Measurements from ENCODE around the gene SUCLA2.
"Not testable (repeated sequence)": the region's sequence is repeated elsewhere in the genome, so short reads cannot be mapped to it uniquely, and the experiment has no call there.

The SUCLA2 gene

DNA sequence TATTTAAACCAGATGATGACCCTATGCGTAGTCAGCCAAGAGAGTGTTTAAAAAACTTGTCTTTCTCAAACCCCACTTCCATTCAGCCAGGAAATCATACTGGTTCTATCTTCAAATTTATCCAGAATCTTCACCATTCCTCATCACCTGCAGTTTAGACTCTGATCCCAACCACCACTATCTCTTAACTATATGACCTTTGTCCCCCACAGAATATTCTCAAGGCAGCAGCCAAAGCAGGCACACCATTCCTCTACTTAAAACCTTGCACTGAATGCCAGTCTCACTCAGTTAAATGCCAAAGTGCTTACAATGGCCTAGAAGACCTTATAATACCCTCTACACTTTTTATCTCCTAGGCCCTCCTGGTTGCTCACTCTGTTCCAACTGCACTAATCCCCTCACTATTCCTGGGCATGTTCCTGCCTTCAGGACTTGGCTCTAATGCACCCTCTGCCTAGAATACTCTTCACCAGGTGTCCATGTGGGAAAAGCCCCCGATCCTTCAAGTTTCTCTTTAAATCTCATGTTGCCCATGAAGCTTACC, 10.1 kb downstream of the SUCLA2 start:
- DNase-seq: no peak

DNA sequence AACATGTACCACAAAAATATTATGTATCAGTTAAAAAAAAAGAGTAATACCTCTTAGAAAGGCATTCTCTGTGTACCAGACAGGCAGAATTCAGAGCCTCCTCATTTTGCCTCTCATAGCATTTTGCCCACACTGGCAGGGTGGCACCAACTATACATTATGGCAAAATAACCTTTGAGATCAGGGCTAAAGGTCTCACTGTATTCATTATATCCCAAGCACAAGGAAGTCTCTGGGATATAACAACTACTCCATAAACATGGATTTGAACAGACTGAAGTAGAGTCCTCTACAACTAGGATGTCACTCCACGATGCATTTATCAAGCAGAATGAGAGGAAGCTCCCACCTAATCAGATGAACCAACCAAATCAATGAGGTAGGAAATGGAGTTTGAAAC, 10.6 kb downstream of the SUCLA2 start:
- DNase-seq: no peak

DNA sequence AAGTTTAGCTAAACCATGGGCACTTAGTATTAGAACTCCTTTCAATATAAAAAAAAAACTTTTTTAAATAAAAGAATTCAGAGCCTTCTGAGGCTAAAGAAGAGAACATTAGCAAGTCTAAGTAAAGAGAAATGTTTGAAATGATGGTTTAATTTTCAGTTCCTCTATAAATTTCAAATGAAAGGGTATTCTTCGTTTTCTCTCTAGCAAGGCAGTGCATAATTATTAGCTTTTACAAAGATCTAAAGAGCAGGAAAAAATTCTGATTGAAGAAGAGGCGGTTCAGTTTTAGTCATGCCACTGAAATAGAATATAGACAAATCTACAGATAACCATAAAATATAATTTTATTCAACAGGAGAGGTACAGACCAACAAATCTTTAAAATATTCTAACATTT, 18.0 kb downstream of the SUCLA2 start:
- DNase-seq: no peak

- no peak for DNase-seq
Measured at GRCh38 chr13:47976325-47976724, 24.7 kb downstream of the SUCLA2 start.

DNA sequence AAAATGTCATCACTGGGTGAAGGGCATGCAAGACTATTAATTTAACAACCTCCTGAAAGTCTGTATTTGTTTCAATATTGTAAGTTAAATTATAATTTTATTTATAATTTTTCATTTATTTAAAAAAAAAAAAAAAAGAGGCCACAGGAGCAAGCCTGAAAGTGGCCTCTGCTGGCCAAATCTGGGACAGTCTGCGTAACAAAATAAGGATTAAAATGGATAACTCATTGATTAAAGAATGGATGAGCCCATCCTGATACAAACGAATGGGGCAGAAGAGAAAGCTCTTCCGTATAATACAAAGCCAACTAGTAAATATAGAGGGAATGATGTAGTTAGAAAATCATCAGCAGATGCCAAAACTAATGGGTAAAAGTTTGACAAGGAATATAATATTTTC, 36.2 kb downstream of the SUCLA2 start:
- DNase-seq: no peak

GRCh38 chr13:47962237-47962636, 38.8 kb downstream of the SUCLA2 start:
- DNase-seq: no peak

- DNase-seq: no peak
Measured at GRCh38 chr13:47959468-47960247, 41.4 kb downstream of the SUCLA2 start.

DNA sequence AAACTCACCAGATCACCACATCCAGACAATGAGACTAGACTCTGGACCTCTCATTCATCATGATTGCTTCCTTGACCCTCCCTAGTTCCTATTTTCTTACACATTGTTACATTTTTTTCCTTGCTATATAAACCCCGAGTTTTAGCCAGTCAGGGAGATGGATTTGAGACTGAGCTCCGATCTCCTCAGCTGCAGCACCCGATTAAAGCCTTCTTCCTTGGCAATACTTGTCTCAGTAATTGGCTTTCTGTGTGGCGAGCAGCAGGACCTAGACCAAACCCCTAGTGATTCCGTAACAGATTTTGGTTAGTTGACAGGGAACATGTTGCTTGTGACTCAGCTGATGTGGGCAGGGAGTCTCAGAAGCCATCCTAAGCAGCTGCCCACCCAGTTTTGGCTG, 44.0 kb downstream of the SUCLA2 start:
- no peak for DNase-seq

DNA sequence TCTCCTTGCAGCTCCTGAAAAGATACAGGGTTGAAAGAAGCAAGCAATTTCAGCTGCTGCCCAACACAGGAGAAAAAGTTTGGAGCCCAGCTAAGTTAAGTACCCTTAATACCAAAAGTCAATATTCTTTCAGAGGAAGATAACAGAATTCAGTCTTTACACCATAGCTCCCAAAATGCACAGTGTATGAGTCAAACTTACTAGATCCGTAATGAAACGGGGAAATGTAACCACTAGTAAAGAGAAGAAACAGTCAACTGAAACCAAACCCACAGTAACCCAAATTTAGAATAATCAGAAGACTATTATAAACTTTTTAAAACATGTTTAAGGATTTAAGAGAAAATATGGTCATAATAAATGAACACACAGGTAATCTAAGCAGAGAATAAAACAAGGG, 45.2 kb downstream of the SUCLA2 start:
- no peak for DNase-seq

DNA sequence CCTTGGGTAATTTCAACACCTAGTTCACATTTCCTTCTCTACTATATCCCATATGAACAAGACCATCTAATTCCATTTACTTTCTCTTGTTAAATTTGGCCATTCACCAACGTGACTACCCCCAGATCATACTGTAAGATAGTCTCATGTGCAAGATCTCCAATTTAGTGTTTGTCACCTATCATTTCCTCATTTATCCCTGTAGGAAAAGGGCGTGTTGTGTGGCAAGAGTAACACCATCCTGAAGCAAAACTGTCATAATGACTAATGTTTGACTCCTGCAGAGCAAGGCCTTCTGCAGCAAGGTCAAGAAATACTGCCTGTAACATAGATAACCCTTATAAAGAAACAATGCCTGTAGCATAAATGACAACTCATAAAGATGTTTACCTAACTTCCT, 51.3 kb downstream of the SUCLA2 start:
- no peak for DNase-seq

- DNase-seq: no peak
Measured at GRCh38 chr13:47945738-47946137, 55.3 kb downstream of the SUCLA2 start.

DNA sequence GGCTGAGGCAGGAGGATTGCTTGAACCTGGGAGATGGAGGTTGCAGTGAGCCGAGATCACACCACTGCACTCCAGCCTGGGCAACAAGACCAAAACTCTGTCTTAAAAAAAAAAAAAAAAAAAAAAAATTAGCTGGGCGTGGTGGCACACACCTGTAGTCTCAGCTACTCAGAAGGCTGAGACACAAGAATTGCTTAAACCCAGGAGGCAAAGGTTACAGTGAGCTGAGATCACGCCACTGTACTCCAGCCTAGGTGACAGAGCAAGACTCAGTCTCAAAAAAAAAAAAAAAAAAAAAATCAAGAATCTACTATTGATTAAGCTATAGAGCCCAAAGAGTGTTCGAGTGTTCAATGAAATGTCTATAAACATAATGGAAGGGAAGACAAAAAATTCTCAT, 55.9 kb downstream of the SUCLA2 start:
- not testable (repeated sequence) for DNase-seq

DNA sequence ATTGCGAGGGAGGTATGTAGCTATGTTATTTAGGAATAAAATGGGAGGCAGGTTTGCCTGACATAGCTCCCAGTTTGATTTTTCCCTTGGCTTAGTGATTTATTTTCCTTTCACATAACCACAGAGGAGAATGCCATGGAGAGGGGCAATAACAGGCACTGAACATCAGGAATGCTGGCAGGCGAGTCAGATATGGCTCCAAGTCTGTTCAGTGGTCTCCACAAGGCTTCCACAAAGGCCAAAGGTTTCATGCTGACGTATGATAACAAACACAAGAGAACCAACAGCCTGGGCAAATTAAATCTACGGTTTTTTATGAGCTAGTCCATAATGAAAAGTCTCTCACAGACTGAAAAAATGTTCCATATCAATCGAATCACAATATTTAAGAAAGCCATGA, 66.7 kb downstream of the SUCLA2 start:
- DNase-seq: no peak

GRCh38 chr13:47932950-47933923, 67.8 kb downstream of the SUCLA2 start:
- peak; percentile 54 for DNase-seq

- no peak for DNase-seq
Measured at GRCh38 chr13:47930649-47931165, 70.4 kb downstream of the SUCLA2 start.

DNA sequence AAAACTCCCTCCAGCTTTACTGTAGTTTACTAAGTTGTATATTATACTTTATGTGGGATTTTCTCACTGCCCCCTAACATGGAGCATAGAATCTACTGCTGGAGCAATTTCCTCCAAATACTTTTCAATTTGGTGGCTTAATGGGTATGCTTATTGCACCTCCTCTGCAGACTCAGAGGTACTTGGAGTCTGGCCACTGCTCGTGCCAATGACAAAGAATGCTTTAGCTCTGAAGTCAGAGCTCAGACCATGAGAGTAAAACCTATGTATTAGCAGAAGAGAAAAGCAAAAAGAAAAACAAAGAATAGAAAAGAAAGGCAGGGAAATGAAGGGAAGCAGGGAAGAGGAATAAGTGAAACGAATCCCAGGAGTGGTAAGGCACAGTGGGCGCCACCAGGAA, 71.9 kb downstream of the SUCLA2 start:
- no peak for DNase-seq

- DNase-seq: no peak
Measured at GRCh38 chr13:47917022-47917574, 84.0 kb downstream of the SUCLA2 start.

DNA sequence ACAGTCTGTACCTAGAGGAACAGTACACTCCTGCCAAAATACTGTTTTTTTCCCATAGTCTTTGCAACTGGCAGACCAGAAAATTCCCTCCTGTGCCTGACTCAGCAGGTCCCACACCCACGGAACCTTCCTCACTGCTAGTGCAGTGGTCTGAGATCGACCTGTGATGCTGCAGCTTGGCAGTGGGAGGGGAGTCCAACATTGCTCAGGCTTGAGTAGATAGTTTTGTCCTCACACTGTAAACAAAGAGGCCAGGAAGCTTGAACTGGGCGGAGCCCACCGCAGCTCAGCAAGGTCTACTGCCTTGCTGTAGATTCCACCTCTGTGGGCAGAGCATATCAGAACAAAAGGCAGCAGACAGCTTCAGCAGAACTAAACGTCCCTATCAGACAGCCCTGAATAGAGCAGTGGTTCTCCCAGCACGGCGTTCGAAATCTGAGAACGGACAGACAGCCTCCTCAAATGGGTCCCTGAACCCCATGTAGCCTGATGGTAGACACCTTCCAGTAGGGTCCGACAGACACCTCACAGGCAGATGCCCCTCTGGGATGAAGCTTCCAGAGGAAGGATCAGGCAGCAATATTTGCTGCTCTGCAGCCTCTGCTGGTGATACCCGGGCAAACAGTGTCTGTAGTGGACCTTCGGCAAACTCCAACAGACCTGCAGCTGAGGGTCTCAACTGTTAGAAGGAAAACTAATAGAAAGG, 92.7 kb downstream of the SUCLA2 start:
- DNase-seq: no peak

DNA sequence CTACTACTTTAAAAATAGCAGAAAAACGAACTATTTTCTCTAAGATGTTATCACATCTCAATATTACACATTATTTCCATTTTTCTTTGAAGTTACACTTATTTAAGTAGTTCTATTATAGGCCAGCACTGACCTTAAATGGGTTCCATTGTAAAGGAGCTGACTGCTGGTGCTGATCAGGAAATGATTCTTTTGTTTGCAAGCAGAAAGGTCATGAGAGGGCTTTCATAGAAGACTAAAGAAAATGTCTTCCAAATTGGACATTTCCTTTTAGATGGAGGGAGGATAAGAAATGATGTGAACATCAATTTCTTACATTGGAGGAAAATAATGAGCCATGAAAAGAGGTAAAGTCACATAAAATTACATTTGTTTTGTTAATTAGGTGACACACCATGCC, 96.2 kb downstream of the SUCLA2 start:
- DNase-seq: no peak

DNA sequence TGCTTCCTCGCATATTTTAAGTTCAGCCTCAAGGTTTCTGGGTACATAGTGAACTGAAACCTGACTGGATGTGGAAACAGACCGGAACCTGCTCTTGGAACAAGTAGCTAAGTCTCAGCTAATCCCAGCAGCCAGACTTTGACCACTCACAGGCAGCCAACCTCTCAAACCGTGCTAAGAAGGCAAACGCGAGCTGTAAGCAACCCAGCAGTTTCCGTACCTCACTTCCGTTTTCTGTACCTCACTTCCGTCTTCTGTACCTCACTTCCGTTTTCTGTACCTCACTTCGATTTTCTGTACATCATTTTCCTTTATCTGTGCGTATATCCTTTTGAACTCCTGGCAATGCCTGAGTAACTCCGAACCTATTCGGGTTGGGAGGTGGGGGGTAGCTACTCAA, 96.8 kb downstream of the SUCLA2 start:
- no peak for DNase-seq

GRCh38 chr13:47903836-47904235, 97.2 kb downstream of the SUCLA2 start:
- no peak for DNase-seq

GRCh38 chr13:47901441-47901840, 99.6 kb downstream of the SUCLA2 start:
- DNase-seq: no peak

DNA sequence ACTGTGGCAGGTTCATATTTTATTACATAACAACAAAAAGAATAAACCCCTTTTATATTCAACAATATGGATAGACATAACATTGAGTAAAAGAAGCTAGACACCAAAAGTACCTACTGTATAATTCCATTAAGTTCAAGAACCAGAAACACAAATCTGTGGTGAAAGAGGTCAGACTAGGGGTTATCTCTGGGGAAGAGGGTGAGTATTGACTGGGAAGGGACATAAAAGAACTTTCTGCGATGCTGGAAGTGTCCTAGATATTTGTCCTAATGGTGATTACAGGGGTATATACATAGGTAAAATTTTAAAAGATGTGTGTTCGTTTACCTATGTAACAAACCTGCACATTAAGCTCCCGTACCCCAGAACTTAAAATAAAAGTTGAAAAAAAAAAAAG, 103.0 kb downstream of the SUCLA2 start:
- no peak for DNase-seq
